ENCODE results near the gene AHRR. TPM values are rescaled to one million over a fixed set of nuclear protein-coding genes. Genes with fewer than 3 reads are reported as not detected.

AHRR gene
- total and polyA plus RNA-seq, 2 donors (not counting 1 experiment from before 2014, with no cell fraction given) = 11.3 to 26.4 TPM

DNA sequence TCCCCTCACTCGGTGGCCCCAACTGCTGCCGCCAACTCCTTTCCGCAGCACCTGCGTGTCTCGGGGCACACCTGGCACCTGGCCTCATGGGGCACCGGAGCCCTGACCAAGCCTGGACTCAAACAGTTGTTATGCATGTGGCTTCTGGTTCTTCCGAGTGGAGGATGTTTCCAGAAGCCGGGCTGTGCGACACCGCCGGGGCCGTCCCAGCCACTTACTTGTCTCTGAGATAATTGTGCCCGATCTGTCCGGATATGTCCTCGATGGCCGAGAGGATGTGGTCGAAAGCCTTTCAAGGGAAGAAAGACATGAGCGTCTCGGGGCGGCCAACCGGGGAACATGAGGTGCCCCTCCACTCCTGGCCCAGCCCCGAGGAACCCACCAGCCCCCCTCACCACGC is 159.8 kb downstream of the AHRR start:
- Histone ChIP-seq H3K4me1 (ENCODE audit: control insufficient read depth, extremely low read depth, insufficient read depth, low read length) (no peaks in the 10 kb centered on the region), H3K27me3 (ENCODE audit: control insufficient read depth, insufficient read depth, low read length) (no peaks in the 10 kb centered on the region), H2AFZ (ENCODE audit: low read length) (no peak overlapping the region), H3K79me2 (ENCODE audit: control insufficient read depth, insufficient read depth, low read length) (no peaks in the 10 kb centered on the region), H3K4me3 (replicated peaks in 1 of 4; ENCODE audit: control extremely low read depth in 1 of 4, insufficient read depth in 1 of 4, low read depth in 3 of 4, low read length in 4 of 4) (no peak overlapping the region), H3K9me3 (ENCODE audit: control insufficient read depth, insufficient read depth, low read depth, low read length) (no peaks in the 10 kb centered on the region), H4K20me1 (ENCODE audit: control insufficient read depth, extremely low read depth, insufficient read depth, low read length) (no peaks in the 10 kb centered on the region), H3K9ac (ENCODE audit: insufficient read depth, low read length) (no peak overlapping the region), H3K36me3 (ENCODE audit: control insufficient read depth, insufficient read depth, low read length) (no peaks in the 10 kb centered on the region), H3K4me2 (ENCODE audit: extremely low read depth, insufficient read depth, low read length) (no peak overlapping the region), H3K27ac (ENCODE audit: insufficient read depth, low read length) (no peak overlapping the region)
- TF ChIP-seq, protein P1, sequence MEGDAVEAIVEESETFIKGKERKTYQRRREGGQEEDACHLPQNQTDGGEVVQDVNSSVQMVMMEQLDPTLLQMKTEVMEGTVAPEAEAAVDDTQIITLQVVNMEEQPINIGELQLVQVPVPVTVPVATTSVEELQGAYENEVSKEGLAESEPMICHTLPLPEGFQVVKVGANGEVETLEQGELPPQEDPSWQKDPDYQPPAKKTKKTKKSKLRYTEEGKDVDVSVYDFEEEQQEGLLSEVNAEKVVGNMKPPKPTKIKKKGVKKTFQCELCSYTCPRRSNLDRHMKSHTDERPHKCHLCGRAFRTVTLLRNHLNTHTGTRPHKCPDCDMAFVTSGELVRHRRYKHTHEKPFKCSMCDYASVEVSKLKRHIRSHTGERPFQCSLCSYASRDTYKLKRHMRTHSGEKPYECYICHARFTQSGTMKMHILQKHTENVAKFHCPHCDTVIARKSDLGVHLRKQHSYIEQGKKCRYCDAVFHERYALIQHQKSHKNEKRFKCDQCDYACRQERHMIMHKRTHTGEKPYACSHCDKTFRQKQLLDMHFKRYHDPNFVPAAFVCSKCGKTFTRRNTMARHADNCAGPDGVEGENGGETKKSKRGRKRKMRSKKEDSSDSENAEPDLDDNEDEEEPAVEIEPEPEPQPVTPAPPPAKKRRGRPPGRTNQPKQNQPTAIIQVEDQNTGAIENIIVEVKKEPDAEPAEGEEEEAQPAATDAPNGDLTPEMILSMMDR (conservative IDR thresholded peaks at IDR 0.05 in 1 of 2, IDR thresholded peaks at IDR 0.05 in 1 of 2; ENCODE audit: low read depth in 1 of 2, low read length in 2 of 2) = no peak
- TF ChIP-seq EZH2 (IDR thresholded peaks at IDR 0.05; ENCODE audit: low read length, missing control alignments) = no peak
- DNase-seq (ENCODE audit: low read depth in 2 of 2) = no peak

DNA sequence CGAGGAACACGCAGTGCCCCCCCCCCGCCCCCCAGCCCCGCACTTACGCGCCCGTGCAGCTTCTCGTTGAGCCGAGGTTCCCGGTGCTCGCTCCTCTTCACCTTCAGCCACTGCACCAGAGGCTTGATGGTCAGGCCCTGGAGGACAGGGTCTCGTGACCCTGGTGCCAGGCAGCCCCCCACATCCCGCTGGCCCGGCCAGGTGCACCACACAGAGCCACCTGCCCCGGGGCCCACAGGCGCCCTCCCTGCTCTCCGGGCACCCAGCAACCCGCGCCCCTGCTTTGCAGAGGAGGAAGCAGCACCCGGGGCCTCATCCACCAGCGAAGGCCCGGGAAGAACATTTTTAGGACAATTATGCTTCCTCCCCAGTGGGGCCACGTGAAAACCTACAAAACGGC is 160.5 kb downstream of the AHRR start:
- TF ChIP-seq EZH2 (IDR thresholded peaks at IDR 0.05; ENCODE audit: low read length, missing control alignments) = no peak
- TF ChIP-seq, protein P1 (conservative IDR thresholded peaks at IDR 0.05 in 1 of 2, IDR thresholded peaks at IDR 0.05 in 1 of 2; ENCODE audit: low read depth in 1 of 2, low read length in 2 of 2) = no peak
- no peaks in the 10 kb centered on the region for H3K9me3 ChIP-seq (ENCODE audit: control insufficient read depth, insufficient read depth, low read depth, low read length)
- no peak for DNase-seq (ENCODE audit: low read depth in 2 of 2)

DNA sequence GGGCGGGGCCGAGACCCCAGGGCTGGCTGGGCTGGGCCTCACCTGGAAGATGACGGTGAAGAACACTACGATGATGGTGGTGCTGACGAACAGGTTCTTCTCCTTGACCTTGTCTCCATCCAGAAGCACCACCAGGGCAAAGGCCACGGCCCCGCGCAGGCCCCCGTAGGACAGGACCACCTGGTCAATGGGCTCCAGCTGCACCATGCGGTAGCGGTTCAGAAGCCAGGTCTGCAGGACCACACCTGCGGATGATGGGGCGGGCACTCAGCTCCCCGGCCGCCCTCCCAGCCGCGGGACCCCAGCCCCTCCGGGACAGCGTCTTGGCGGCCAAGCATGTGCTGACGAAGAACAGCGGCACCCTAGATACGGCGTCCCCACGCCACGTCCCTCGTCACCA is 161.0 kb downstream of the AHRR start:
- no peak for DNase-seq (ENCODE audit: low read depth in 2 of 2)
- Histone ChIP-seq H3K79me2 (ENCODE audit: control insufficient read depth, insufficient read depth, low read length) (no peaks in the 10 kb centered on the region), H3K9ac (ENCODE audit: insufficient read depth, low read length) (no peak overlapping the region), H4K20me1 (ENCODE audit: control insufficient read depth, extremely low read depth, insufficient read depth, low read length) (no peaks in the 10 kb centered on the region), H3K9me3 (ENCODE audit: control insufficient read depth, insufficient read depth, low read depth, low read length) (no peaks in the 10 kb centered on the region), H3K4me2 (ENCODE audit: extremely low read depth, insufficient read depth, low read length) (no peak overlapping the region), H2AFZ (ENCODE audit: low read length) (no peak overlapping the region), H3K36me3 (ENCODE audit: control insufficient read depth, insufficient read depth, low read length) (no peaks in the 10 kb centered on the region), H3K4me1 (ENCODE audit: control insufficient read depth, extremely low read depth, insufficient read depth, low read length) (no peaks in the 10 kb centered on the region), H3K27ac (ENCODE audit: insufficient read depth, low read length) (no peak overlapping the region), H3K27me3 (ENCODE audit: control insufficient read depth, insufficient read depth, low read length) (no peaks in the 10 kb centered on the region), H3K4me3 (replicated peaks in 1 of 4; ENCODE audit: control extremely low read depth in 1 of 4, insufficient read depth in 1 of 4, low read depth in 3 of 4, low read length in 4 of 4) (no peak overlapping the region)
- TF ChIP-seq EZH2 (IDR thresholded peaks at IDR 0.05; ENCODE audit: low read length, missing control alignments) = no peak
- TF ChIP-seq, protein P1 (conservative IDR thresholded peaks at IDR 0.05 in 1 of 2, IDR thresholded peaks at IDR 0.05 in 1 of 2; ENCODE audit: low read depth in 1 of 2, low read length in 2 of 2) = no peak

More for the DNA sequence above, 160.5 kb downstream of the AHRR start:
- no peaks in the 10 kb centered on the region for H3K79me2 ChIP-seq (ENCODE audit: control insufficient read depth, insufficient read depth, low read length)
- no peak overlapping the region for H3K9ac ChIP-seq (ENCODE audit: insufficient read depth, low read length)
- H3K4me3 ChIP-seq (replicated peaks in 1 of 4; ENCODE audit: control extremely low read depth in 1 of 4, insufficient read depth in 1 of 4, low read depth in 3 of 4, low read length in 4 of 4) = no peak overlapping the region
- H2AFZ ChIP-seq (ENCODE audit: low read length) = no peak overlapping the region
- H3K4me2 ChIP-seq (ENCODE audit: extremely low read depth, insufficient read depth, low read length) = no peak overlapping the region
- no peak overlapping the region for H3K27ac ChIP-seq (ENCODE audit: insufficient read depth, low read length)
- H4K20me1 ChIP-seq (ENCODE audit: control insufficient read depth, extremely low read depth, insufficient read depth, low read length) = no peaks in the 10 kb centered on the region
- H3K36me3 ChIP-seq (ENCODE audit: control insufficient read depth, insufficient read depth, low read length) = no peaks in the 10 kb centered on the region
- H3K27me3 ChIP-seq (ENCODE audit: control insufficient read depth, insufficient read depth, low read length) = no peaks in the 10 kb centered on the region
- no peaks in the 10 kb centered on the region for H3K4me1 ChIP-seq (ENCODE audit: control insufficient read depth, extremely low read depth, insufficient read depth, low read length)

All from fibroblast of lung (primary cell).